ENCODE data around the gene SPRYD4. TPM values are rescaled to one million over a fixed set of nuclear protein-coding genes. Genes with fewer than 3 reads are reported as not detected.

The SPRYD4 gene
- total and polyA plus RNA-seq, 2 donors (not counting 1 experiment from before 2014, with no cell fraction given), result 3.7 to 7.4 TPM

DNA sequence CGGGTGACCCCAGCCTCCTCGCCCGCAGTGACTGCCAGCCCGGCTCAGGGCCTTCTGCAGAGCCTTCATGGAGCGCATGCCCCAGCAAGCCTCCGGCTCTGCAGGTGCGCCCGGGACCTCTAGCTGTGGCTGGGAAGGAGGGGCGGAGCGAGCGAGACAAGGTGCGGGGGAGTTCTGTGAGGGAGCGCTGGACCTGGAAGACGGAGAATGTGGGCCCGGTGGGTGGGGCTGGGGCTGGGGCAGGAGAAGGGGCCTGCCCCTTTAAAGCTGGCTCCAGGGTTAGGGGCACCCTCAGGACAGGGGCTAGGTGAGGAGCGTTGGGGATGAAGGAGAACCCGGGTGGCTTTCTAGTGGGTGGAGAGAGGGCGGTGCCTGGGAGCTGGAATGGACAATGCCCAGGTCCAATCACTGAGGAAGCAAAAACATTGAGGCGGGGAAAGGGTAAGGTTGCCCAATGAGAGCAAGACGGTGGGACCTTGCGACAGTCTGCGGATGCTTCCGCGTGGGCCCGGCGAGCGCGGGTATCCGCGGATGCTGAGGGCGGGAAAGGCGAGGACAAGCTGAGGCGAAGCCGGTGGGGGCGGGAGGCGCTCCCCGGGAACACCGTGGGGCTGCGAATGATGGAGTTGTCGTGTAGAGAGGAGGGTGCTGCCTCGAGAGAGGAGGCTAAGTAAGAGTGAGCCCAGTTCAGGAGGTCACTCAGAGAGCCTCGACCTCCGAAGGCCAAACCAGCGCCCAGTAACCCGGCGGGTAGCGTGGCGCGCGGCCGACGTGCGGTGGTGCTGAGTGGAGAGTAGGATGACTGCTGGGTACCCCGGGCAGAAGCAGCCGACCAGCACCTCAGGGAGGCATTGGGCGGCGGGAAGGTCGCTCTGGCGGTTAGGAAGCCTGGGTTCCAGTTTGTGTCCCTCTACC lies 19.9 kb downstream of the SPRYD4 start, which contains the start of gene GLS2:
Gene GLS2 (minus strand): TSS at position 121 of the 915 bp plus-strand sequence. CDS start 43 bp downstream, at position 78.
- ATAC-seq (ENCODE audit: low read depth) (peak; percentile 99), DNase-seq (peak; percentile 85)
- Mint-ChIP-seq H3K27ac (peak within 1 kb of the TSS; percentile 80), H3K4me1 (peaks cover 19% of the 10 kb centered on the region), H3K4me3 (peak within 1 kb of the TSS; percentile 91), H3K27me3 (peaks cover 17% of the 10 kb centered on the region), H3K9me3 (ENCODE audit: insufficient read depth) (no peaks in the 10 kb centered on the region)
- CTCF ChIA-PET, result interaction anchor here (0.8 to 1.4 kb wide), 5 partner anchors 10 to 266 kb away, joined by 3 to 5 read pairs (median 3); partner anchors contain the start of gene RNF41
- H3K27me3 ChIP-seq (replicated peaks in 1 of 4; ENCODE audit: control extremely low read depth in 1 of 4, control insufficient read depth in 3 of 4, insufficient read depth in 4 of 4, low read length in 3 of 4), result peaks cover 0 to 9% (median 5%) of the 10 kb centered on the region in 4 experiments
- peaks cover 0 to 19% of the 10 kb centered on the region in 2 donors for H3K4me1 ChIP-seq (ENCODE audit: control insufficient read depth in 2 of 2, insufficient read depth in 2 of 2, low read length in 2 of 2)
- peak within 1 kb of the TSS; percentile 96 for H2AFZ ChIP-seq (ENCODE audit: insufficient read depth, low read depth, low read length, poor library complexity, severe bottlenecking)
- 19% methylated on average over 53 of the region's 59 CpGs for WGBS (ENCODE audit: insufficient coverage)
- no peak for TF ChIP-seq EZH2 (IDR thresholded peaks at IDR 0.05; ENCODE audit: borderline replicate concordance, insufficient read depth, low read depth, low read length, poor library complexity, severe bottlenecking)
- TF ChIP-seq, protein P1, sequence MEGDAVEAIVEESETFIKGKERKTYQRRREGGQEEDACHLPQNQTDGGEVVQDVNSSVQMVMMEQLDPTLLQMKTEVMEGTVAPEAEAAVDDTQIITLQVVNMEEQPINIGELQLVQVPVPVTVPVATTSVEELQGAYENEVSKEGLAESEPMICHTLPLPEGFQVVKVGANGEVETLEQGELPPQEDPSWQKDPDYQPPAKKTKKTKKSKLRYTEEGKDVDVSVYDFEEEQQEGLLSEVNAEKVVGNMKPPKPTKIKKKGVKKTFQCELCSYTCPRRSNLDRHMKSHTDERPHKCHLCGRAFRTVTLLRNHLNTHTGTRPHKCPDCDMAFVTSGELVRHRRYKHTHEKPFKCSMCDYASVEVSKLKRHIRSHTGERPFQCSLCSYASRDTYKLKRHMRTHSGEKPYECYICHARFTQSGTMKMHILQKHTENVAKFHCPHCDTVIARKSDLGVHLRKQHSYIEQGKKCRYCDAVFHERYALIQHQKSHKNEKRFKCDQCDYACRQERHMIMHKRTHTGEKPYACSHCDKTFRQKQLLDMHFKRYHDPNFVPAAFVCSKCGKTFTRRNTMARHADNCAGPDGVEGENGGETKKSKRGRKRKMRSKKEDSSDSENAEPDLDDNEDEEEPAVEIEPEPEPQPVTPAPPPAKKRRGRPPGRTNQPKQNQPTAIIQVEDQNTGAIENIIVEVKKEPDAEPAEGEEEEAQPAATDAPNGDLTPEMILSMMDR (IDR thresholded peaks at IDR 0.05), result no peak
- H3K4me2 ChIP-seq (replicated peaks; ENCODE audit: low read depth, low read length, poor library complexity, severe bottlenecking), result peak within 1 kb of the TSS; percentile 94
- intact Hi-C loops (cut with micrococcal nuclease), result loop anchor here (1.0 to 5.0 kb wide), 4 partner anchors 20 to 199 kb away; partner anchors contain the start of genes PTGES3, SPRYD4 and TIMELESS
- no peak within 1 kb of the TSS for H3K27ac ChIP-seq (ENCODE audit: low read length in 2 of 2)
- POLR2A ChIA-PET, result interaction anchor here (0.6 to 1.4 kb wide), 7 partner anchors 11 to 298 kb away, joined by 3 to 7 read pairs (median 3); partner anchors contain the start of genes CNPY2 and SPRYD4
- H3K36me3 ChIP-seq (replicated peaks in 1 of 2; ENCODE audit: control extremely low read depth in 1 of 2, control insufficient read depth in 1 of 2, extremely low read depth in 1 of 2, insufficient read depth in 2 of 2, low read length in 1 of 2), result no peaks in the 10 kb centered on the region
- peak within 1 kb of the TSS; percentile 75 for H3K9ac ChIP-seq (ENCODE audit: low read length)
- no peaks in the 10 kb centered on the region for H3K9me3 ChIP-seq (ENCODE audit: control extremely low read depth in 1 of 3, control insufficient read depth in 2 of 3, insufficient read depth in 1 of 3, low read length in 2 of 3)
- peak within 1 kb of the TSS; percentile 26 to 79 (median 73) for H3K4me3 ChIP-seq (ENCODE audit: control extremely low read depth in 1 of 5, extremely low read depth in 1 of 5, insufficient read depth in 1 of 5, low read depth in 2 of 5, low read length in 4 of 5)
- H4K20me1 ChIP-seq (ENCODE audit: control insufficient read depth, insufficient read depth, low read length, poor library complexity, severe bottlenecking), result no peaks in the 10 kb centered on the region
- H3K79me2 ChIP-seq (ENCODE audit: control insufficient read depth, insufficient read depth, low read length), result no peaks in the 10 kb centered on the region
